GM19324 (cell line): Measurements from ENCODE around the gene PC.

Experiments used
- ATAC-seq: cut with Tn5 transposase; IDR thresholded peaks from one replicate; pipeline ENCODE4 v1.9.1; 2021; ENCODE audit warnings: mild to moderate bottlenecking, moderate library complexity; ENCODE audit not compliant: unreplicated experiment, low FRiP score

The PC gene

DNA sequence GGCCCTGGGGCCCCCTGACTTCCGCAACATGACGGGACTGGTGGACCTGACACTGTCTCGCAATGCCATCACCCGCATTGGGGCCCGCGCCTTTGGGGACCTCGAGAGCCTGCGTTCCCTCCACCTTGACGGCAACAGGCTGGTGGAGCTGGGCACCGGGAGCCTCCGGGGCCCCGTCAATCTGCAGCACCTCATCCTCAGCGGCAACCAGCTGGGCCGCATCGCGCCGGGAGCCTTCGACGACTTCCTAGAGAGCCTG is 100.3 kb downstream of the PC start:
- ATAC-seq = no peak

DNA sequence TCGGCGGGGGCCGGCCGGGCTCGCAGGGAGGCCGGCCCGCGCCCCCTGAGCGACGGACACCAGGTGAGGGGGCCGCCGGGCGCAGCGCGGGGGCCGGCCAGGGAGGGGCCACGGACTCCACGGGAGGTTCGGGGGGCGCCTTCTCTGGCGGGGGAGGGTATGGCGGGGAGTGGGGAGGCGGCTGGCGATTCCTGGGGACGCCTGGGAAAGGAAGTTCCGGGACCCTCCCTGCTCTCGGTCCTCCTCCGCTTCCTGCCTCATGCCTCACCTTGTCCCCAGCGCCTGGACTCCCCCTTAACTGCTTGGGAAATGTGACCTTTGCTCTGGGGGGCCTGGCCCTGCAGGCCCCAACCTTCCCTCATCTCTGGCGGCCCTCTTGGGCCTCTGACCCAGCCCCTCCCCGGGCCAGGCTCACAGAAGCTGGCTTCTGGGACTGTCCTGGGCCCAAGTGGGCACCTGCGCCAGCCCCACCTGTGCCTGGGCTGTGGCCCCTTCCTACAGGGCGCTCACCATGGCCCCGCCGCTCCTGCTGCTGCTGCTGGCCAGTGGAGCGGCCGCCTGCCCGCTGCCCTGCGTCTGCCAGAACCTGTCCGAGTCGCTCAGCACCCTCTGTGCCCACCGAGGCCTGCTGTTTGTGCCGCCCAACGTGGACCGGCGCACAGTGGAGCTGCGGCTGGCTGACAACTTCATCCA is 100.8 kb downstream of the PC start:
- no peak for ATAC-seq

DNA sequence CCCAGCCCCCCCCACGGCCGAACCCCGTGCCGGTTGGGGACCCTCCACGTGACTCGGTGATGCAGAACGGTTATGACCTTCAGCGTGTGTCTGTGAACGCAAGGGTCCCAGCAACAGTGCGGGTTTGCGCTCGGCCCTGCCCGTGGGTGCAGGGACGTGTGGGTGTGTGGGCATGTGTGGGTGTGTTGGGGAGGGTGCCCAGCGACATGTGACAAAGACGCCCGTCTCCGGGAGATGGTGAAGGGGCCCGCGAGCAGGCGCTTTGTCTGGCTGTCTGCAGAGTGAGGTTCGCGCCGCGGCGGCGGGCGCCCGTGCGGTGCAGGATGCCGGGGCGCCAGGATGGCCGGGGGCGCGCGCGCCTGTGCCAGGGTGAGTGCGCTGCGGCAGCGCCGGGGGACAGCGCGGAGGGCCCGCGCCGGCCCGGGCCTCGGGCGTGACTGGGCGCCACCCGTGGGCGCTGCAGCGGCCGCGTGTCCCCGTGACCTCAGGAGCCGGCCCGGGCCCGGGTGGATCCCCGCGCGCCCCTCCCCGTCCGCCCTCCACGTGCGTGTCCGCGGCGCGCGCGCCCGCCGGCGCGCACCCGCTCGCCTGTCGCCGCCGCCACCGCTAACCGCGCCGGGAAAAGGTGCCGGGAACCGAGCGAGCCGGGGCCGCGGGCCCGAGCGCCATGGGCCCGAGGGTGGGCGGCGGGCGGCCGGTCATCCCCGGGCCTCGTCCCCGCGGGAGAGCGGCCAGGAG is 101.5 kb downstream of the PC start, which contains the start of gene LRFN4:
Gene LRFN4 (plus strand): TSS at position 569 of the 738 bp plus-strand sequence. CDS start 681 bp downstream, outside the sequence.
- ATAC-seq = peak; percentile 21

DNA sequence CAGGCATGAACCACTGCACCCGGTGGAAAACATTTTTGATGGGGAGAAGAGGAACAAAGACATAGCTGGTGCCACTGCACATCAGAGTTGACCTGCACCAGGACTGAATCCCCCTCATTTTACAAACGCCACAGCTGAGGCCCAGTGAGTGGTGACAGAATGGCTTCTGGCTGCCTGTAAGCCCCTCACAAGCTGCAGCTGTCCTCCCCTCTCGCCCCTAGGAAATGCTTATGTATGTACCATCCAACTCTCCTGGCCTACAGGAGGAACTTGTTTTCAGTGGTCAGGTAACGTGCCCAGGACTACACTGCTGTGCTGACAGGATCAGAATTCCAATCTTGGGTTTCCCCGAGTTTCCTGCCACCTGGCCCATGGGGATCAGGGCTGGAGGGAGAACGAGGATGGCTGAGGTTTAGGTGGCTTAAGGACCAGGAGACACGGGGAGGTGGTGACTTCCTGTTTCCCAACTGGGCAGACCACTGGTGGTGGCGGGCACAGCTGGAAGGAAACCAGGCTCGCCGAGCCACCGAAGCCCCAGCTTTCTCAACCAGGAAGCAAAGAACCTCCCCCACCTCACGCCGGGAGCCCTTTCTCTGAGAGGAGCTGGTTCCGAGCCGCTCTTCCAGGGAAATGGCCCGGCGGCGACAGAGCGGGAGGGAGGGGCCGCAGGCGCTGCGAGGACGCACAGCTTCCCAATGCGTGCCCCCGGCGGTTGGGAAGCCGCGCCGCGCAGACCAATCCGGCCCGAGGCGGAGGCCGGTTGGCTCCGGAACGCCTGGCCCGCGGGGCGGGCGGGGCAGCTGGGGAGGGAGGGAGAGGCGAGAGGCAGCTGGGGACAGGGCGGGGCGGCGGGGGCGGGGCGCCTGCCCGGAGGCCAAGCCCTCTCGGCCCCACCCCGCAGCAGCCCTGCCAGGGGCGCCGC is 102.3 kb downstream of the PC start:
- ATAC-seq = peak; percentile 70

DNA sequence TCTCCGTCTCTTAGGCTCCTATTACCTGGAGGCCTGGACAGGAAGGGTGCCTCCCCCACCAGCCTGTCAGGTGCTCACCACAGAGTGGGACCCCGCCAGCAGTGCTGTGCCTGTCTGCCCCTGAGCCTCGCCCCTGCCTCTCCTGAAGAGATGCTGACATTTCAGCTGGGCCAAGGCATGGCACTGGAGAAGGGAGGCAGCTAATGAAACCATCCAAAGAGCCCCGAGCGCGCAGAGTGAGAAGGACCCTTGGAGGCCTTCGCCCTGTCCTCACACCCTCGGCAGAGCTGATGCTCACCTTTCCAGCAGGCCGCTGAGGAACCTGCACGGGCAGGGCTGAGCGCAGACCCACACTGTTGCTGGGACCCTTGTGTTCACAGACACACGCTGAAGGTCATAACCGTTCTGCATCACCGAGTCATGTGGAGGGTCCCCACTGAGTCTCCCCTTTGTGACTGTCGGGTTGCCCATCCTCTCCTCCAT is 103.4 kb downstream of the PC start:
- no peak for ATAC-seq

DNA sequence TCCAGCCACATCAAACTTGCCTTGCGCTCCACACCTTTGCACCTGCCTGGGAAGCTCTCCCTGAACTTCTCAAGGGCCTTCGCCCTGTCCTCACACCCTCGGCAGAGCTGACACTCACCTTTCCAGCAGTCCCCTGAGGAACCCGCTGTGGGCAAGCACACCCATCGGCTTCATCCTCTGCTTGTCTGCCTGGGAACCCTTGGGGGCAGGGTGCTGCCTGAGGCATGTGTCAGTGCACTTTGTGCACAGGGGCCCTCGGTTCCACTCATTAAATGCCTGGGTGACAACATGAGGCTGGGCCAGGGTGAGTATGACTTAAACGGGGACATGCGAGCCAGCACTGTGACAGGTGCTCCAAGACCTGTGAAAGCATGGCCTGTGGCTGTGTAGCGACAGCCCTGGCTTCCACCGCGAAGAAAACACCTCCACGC is 103.9 kb downstream of the PC start:
- ATAC-seq = no peak

DNA sequence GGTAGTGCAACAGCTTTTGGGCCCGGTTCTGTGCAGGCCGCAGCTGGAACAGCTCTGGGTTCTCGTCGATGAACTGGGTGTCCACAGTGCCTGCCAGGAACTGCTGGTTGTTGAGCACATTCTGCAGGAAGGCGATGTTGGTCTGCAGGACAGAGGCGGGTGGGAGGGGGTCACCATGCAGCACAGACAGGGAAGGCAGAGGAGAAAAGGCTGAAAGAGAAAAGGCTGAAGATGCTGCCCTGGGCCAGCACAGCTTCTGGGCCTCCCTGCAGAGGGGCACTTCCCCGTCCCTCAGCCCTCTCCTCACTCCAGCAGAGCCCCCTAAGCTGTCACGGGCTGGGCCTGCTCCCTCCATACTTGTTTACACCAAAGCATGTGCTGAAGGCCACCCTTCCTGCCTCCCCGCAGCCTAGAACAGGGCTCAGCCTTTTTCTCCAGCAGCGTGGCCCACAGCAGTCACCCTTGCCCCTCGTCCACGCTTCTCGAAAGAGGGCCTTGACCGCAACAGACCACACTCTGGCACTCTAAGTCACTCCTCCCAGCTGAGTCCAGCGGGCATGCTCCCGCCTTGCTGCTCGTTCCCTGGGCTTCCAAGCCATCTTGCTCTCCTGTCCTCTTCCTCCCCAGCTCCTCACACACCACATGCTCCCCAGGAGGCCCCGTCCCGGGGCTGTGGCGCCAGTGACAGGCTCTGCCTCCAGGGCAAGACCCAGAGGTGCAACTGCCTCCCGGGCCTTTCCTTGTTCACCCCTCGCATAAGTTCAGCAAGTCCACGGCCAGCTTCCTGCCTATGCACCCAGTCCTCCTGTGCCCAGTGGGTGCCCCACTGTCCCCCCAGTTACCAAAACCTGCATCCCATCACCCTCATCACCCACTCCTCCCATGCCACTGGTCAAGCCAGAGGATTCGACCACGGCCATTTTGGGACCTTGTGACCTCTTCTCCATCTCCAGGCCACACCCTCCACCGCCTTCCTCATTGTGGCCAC is 104.6 kb downstream of the PC start:
- no peak for ATAC-seq

DNA sequence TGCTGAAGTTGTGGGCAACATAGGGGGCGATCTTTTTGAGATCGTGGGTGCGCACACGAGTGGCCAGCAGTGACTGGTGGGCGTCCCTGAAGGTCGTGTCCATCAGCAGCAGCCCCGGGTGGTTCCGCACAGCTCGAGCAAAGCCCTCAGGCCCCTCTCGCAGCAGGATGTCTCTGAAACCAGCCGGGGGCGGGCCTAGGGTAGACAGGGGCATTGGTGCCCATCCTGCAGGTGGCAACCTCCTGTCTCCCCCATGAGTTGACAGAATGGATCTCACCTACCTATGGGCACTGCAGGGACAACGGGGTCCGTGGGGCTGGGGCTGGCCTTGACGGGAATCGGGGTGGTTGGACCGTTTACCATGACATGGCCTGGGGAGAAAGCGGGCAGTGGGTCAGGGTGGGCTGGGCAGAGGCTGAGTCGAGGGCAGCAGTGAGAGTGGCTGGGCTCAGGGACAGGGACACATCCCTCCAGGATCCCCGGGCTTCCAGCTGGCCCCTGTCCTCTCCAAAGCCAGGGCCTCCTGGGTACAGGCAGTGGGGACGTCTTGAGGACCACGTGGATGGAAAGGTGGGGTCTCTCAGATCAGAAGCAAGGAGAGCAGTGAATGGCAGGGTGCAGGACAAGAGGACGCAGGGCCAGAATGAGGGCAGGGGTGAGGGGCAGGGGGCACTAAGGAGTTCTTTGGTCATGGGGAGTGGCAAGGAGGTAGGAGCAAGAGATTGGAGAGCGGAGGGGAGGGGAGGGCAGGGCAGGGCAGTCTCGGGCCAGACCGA is 105.5 kb downstream of the PC start:
- no peak for ATAC-seq

DNA sequence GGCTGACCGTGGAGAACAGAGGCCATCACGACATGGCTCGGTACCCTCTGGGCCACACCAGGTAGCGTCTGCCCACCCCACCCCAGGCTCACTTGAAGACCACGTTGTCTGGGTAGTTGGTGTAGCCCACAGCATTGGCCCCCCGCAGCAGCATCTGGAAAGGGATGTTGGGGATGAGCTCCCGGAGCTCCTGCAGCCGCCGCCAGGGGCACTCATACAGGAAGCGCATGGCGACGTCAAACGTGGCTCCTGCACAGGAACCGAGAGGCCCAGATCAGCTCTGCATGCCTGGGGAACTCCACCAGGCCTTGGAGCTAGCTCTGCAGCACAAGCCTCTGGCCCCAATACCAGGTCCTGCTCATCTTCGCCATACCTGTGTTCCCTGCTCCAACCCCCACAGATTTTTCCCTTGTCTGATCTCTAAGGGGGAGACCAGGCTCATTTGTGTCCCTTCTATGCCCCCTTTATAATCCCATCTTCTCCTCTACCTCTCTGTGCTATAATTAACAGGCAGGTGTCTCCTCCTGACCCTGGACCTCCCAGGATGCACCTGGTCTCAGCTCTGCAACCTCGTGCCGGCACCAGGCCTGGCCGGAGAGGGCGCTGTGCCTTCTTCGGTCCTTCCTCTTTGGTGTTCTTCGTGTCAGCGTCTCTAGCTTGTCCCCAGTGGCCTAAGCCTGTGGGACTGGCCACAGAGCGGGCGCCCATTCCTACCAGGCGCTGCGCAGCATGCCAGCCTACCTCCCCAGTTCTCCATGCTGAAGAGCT is 106.3 kb downstream of the PC start:
- ATAC-seq = no peak

DNA sequence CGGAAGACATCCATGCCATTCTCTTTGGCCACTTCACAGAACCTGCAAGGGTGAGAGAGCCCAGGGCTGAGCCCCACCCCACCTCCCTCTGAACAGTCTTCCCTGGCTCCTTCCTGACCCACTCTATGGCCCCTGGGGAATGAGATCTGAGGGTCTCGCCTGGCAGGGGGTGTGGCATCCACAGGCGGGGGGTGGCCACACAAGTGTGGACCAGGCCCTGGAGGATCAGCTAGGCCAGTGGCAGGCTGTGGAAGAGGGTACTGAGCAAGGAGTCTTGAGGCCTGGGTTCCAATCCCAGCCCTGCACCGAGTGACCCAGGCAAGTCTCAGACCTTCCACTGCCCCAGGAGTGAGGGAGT is 107.0 kb downstream of the PC start:
- ATAC-seq = no peak

DNA sequence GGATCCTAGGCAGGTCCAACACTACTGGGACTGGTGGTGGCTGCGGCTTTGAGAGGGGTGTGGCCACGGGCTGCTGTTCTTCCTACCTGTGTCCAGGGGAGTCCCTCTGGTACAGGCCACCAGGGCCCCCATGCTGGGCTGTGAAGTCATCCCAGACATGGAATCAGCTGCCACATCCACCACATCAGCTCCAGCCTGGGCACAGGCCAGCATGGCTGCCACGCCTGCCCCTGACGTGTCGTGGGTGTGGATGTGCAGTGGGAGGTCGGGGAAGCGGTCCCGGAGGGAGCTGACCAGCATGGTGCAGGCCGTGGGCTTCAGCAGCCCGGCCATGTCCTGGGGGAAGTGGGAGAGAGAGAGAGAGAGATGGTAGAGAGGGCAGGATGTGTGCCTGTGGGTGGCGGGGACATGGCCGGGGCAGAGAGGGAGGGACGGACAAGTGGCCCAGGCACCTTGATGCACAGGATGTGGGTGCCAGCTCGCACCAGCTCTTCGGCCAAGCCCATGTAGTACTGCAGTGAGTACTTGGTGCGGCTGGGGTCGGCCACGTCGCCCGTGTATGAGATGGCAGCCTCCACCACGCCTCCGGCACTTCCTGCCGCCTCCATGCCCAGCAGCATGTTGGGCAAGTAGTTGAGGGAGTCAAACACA is 107.5 kb downstream of the PC start:
- ATAC-seq = no peak

DNA sequence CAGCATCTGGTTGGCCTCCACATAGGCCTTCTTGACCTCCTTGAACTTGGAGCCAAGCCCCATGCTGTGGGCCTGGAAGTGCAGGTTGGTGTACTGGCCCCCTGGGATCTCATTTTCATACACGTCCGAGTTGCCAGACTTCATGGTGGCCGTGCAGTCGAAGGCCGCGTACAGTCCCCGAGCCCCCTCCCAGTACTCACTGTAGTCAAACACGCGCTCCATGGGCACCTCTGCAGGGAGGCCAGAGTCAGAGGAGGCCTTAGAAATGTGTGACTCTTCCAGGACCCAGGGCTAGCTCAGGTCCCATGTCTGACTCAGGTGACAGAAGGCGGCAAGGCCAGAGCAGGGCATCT is 108.0 kb downstream of the PC start:
- no peak for ATAC-seq

DNA sequence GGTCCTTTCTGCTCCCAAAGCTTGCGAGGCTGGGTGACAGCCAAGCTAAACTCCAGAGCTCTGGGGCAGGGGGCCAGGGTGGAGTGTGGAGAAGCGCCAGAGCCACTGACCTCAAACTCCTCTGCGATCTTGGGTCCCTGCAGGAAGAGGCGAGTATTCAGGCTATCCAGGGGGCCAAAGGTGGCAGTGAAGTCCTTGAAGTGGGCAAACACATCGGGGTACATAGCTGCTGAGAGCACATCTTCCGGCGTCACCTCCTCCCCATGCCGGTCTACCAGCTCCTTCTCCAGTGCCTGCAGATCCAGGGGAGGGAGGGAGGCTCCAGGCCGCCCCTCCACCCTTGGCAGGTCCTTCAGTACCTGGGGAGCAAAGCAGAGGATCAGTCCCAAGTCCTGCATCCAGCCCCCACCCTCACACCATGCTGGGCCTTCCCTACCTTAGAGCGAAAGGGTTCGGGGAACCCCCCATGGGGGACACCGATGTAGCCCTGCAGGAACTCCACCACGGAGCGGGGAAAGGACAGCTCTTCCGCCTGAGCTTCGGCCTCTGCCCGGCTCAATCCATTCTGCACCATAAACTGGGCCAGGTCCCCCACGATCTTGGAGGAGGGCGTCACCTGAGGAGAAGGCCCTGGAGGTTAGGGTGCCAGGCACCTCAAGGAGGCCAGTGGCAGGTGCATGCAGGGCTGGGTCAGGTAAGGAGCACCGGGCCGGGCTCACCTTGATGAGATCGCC is 108.5 kb downstream of the PC start:
- no peak for ATAC-seq

DNA sequence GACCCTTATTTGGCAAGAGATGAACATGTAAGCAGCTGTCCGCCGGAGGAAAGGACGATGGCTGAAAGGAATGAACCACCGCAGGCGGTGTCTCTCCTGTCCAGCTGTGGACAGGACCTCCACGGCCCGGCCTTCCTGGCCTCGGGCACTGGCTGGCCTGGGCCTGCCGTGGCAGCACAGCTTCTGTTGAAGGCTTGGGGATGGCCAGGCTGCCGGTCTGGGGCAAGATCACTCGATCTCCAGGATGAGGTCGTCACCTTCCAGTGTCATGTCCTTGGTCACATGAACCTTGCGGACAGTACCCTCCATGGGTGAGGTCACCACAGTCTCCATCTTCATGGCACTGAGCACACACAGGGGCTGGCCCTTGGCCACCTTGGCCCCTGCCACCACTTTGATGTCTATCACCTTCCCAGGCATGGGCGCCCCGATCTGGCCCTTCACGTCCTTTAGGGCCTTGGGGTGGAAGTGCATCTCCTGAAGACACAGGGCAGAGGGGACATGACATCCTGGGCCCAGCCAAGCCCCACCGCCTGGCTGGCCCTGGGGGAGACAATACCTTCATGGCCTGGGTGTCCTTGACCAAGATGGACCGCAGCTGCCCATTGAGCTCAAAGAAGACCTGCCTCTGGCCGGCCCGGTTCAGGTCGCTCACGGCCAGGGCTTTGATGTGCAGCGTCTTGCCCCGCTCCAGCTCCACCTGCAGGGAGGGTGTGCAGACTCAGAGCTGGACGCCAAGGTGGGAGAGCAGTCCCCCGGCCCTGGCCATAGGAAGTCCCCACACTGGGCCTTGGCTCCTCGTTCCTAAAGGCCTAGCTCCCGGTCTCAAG is 109.3 kb downstream of the PC start:
- ATAC-seq = no peak

DNA sequence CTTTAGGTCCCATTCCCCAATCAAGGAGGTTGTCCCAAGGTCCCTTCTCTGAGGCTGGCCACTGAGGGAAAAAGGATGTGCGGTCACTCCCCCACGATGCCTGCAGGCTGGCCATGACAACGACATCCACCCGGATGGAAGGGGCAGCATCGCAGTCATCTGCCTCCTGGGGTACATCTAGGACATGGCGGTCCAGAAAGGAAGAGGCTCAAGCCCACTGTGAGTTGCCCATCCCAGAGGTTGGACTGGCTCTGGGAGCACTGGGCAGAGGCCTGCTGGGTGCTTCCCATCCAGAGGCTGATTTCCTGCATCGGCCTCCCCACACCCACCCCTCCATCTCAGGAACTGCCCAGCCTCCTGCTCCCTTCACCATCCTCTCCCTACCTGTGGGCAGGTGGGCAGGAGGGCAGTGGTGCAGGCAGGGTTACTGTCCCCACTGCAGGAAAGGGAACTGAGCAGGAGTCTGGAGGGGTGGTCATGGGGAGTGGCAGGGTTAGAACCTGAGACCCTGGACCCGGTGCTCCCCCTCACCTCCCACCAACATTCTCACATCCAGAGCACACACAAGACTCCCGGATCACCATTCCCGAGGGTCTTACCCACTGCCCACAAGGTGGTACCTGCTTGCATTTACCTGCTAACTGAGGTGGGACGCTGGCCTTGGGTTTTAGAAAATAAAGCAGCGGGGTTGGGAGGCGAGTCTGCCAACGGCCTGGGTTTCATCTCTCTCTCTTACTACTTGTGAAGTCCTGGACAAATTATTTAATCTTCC is 110.5 kb downstream of the PC start:
- ATAC-seq = no peak

DNA sequence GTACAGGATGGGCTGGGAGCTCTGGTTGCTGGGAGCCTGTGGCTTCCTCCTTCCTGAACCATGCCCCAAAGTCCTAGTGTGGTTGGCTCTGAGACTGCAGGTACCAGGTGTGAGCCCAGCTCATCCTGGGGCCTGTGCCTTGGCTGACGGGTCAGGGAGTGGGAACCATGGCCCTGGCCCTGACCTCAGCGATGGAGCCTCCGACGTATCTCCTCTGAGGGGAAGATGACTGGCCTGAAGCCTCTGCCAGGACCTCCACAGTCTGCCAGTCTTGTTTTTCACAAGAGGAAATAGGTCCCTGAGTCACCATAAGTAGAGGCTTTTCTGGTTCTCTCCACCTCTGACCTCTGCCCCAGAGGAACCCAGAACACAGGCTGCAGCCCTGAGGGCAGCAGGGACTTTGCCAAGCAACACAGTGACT is 111.5 kb downstream of the PC start:
- no peak for ATAC-seq
